GM18502 (cell line): ENCODE data around the gene THBS3.
"Not testable (repeated sequence)": the region's sequence is repeated elsewhere in the genome, so short reads cannot be mapped to it uniquely, and the experiment has no call there.

ENCODE experiments used
- ATAC-seq: cut with Tn5 transposase; IDR thresholded peaks from one replicate; pipeline ENCODE4 v1.9.1; 2021; ENCODE audit warnings: mild to moderate bottlenecking; ENCODE audit not compliant: unreplicated experiment, poor library complexity

Gene THBS3

DNA sequence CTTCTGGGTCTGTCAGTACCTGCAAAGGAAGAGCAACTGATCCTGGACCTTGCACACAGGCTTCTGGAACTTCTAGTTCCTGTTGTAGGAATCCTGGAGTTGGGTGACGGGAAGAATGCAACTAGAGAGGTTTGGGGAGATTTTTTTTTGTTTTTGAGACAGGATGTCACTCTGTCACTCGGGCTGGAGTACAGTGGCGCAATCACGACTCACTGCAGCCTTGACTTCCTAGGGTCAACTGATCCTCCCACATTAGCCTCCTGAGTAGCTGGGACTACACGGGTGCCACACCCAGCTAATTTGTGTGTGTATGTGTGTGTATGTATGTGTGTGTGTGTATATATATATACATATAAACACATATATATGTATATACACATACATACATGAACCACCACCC, 28.8 kb upstream of the THBS3 start:
- no peak for ATAC-seq

DNA sequence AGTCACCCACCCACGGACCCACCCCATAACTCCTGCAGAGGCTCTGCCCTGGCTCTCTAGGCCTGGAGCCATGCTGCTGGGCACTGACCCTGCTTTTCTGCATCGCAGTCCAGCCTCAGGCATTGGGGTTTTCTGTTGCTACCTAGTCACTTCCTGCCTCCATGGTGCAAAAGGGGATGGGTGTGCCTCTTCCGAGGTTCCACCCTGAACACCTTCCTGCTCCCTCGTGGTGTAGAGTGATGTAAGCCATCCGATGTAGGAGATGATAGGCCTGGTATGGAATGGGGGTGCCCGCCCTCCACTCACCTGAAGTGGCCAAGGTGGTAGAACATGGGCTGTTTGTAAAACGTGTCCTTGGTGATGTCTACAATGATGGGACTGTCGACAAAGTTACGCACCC, 27.7 kb upstream of the THBS3 start:
- not testable (repeated sequence) for ATAC-seq

DNA sequence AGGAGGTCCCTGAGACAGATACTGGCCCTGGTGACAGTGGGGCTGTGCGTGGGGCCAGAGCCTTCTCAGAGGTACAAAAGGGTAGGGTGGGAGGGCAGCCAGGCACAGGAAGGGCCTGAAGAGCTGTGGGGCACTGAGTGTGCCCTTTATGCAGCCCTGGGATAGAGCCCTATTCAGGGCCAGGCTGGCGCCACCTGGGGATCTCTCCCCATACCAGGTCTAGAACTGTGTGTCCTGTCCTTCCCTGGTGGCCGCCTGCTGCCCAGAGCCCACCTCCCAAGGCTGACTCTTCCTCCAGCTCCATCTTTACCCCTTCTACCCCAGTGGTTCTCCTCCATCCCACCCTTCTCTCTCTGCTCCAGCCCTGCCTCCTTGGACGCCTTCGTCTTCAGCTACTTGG, 25.8 kb upstream of the THBS3 start:
- ATAC-seq = not testable (repeated sequence)

DNA sequence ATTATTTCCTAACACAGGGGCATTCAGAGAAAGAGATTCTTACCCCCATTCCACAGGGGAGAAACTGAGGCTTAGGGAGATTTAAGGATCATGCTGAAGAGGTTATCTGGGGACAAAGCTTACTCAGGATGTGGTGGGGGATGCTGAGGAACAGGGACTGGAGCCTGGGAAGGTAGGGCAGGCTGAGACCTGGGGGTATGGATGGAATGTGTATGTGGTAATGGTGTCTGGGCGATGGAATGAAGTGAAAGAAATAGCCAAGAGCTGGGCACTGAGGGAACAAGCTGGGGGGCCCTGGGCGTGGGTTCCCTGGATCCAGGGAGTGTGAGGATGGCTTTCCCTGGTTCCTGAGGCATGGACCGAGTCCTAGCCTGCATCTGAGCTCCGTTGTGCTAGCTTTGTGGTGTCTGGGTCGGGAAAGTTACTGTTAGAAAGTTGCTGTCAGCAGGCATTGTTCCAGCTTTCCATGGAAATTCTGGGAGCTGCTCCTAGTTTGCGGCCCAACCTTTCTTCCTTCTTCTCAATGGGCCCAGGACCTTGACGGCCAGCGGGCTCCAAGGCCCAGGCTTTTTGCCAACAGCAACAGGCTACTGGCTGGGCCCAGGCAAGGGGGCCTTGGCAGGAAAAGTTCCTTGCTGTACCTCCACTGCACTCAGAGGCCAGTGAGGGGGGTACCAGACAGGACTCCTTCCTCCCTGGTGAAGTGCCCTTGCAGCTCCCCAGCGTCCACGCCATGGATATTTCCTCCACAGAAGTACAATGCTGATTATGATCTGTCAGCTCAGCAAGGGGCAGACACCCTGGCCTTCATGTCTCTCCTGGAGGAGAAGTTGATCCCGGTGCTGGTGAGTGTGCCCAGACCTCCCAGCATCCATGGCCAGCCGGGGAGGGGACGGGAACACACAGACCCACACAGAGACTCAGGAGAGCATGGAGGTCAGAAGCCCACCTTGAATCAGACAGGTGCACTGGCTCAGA, 24.6 kb upstream of the THBS3 start:
- not testable (repeated sequence) for ATAC-seq

DNA sequence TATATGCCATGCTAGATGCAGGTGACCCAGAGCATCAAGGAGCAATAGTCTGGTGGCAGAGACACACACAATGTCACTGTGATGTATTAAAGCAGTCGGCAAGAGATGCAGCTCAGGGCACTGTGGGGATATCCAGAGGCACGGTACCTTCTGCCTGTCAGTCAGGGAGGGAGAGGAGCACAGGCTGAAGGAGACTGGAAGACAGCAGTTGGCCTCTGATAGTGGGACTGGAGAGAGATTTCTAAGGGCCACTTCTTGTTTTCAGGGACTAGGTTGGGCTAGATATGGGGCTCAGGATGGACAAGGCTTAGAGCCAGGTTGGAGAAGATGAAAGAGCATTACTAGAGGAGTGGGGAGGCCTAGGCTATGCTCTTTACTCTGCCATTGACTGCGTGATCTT, 23.6 kb upstream of the THBS3 start:
- not testable (repeated sequence) for ATAC-seq

DNA sequence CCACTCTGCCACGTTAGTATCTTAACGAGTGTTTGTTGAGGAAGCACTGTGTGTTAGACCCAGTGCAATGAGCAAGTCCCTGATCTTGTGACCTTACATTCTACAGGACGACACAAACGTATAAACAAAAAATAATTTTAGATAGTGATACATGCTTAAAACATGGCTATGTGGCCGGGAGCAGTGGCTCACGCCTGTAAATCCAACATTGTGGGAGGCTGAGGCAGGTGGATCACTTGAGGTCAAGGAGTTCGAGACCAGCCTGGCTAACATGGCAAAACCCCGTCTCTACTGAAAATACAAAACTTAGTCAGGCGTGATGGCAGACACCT, 20.4 kb upstream of the THBS3 start:
- ATAC-seq = no peak

DNA sequence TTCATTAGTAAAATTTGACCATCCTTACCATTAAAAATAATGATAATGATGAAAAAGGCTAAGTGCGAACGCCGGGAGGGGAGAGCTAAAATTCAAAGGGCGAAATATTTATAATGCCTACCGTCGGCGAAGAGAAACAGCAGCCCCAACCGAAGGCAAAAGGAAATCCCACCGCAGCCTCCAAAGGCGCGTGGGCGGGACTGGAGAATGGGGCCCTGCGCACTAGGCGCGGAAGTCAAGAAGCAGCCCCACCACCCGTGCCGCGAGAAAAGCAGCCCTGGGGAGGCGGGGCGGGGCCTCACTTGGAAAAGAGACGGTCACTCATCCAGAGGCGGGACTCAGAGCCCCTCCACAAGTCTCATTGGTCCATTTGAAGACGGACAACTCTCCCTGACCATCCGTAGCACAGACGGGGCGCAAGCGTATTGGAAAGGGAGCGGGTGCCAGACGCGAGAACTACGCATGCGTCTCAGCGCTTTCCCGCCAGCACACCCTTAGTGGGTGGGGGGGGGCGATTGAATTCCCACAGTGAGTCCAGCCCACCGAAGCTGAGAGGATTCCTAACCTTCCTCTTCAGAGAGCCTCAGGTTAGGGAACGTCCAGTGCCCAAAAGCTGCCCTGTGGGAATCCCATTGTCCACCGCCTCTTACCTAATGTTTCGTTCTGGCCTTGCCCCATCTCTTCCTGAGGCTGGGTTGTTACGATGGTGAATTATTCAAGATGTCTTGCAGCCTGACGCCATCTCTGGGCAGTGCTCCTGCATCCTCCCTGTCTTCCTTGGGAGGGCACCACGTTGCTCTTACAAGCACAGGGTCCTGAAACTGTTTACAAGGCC, 19.8 kb upstream of the THBS3 start:
- peak; percentile 89 for ATAC-seq

DNA sequence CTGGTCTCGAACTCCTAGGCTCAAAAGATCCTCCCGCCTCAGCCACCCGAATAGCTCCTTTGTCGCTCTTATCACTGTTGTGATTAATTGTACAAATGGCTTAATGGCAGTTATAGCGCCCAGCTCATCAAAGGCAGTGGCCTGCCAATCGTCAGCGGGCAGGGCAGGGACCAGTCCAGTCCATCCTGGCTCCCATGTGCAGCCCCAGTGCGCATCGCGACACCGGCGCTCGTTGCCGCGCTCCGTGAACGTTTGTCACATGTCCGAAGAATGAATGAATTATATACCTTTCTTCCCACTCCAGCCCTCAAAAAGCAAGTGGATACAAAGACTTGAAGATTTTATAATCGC, 19.2 kb upstream of the THBS3 start:
- ATAC-seq = no peak

DNA sequence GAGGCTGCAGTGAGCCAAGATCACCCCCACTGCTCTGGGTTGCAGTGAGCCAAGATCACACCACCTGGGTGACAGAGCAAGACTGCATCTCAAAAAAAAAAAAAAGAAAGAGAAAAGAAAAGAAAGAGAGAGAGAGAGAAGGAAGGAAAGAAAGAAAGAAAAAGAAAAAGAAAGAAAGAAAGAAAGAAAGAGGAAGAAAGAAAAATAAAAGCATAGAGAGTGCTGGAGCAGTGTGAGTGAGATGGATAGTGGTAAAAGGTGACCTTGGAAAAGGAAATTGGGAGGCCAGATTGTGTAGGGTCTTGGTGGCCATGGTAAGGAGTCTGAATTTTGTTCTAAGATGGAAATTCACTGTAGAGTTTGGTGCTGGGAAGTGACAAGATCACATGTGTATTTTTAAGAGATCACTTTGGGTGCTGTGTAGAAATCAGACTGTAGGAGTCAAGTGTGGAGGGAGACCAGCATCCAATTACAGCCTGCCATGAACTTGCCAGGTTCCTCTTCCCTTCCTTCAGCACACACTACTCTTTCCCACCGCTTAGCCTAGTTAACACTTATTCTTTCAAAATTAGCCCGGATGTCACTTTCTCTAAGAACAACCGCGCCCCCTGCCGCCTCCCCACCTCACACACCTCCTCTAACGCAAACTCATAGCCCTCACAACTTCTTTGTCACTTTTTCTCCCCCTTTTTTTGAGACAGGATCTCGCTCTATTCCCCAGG, 18.7 kb upstream of the THBS3 start:
- ATAC-seq = no peak

DNA sequence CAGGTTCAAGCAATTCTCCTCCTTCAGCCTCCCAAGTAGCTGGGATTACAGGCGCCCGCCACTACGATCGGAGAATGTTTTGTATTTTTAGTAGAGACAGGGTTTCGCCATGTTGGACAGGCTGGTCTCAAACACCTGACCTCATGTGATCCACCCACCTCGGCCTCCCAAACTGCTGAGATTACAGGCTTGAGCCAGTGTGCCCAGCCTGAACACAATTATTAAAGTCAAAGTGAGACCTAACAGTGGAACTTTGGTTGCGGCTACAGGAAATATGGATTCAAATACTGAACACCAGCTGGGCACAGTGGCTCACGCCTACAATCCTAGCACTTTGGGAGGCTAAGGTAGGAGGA, 17.7 kb upstream of the THBS3 start:
- ATAC-seq = not testable (repeated sequence)

DNA sequence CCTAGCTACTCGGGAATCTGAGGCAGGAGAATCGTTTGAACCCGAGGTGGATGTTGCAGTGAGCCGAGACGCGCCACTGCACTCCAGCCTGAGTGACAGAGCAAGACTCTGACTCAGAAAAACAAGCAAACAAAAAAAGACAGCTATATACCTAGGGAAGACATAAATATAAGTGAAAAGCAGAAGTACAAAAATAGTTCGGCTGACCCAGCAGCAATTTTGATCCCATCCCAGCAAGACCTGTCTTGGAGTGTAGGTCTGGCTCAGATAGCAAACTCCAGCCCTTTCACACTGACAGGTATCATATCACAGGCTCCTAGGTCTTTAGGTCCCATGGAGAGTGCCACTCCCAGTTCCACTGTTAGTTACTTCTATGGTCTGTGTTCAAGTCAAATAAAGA, 15.3 kb upstream of the THBS3 start:
- no peak for ATAC-seq

DNA sequence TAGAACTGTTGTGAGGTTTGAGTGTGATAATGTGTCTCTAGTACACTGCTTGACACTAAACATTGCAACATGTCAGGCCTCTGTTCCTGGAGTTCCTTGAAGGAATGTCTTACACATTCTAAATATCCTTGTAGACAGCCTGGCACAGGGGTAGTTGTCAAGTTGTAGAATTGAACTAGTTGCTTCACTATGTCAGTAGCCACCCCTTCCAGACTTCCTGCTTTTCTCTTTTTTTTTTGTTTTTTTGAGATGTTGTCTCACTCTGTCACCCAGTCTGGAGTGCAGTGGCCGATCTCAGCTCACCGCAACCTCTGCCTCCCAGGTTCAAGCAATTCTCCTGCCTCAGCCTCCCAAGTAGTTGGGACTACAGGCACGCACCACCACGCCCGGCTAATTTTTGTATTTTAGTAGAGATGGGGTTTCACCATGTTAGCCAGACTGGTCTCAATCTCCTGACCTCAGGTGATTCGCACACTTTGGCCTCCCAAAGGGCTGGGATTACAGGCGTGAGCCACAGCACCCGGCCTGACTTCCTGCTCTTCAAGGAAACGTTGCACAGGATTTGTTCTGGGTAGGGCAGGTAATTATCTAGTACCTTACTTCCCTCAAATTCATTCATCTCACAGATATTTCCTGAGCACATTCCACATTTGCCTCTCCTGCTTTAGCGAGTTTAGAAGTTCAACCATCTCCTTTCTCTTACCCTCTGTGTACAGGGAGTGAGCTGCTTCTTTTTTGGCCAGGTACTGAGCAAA, 12.7 kb upstream of the THBS3 start:
- not testable (repeated sequence) for ATAC-seq

DNA sequence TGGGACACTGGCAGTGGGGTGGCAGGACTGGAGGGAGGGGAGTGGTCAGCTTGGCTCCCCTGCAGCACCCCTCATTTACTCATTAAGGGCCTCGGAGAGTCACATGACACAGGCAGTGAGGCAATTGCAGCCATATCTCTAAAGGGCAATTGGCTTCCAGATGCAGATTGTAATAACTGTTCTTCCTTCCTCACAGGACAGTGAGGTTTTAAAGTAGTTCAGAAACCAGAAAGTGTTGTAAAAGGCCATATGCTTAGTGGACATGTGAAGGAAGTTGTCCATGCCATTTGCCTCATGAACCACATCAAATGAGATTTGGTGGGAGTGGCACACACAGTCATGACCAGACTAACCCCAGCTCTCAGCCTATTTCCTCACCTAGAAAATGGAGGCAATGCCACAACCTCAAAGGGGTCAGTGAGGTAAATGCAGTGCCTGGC, 11.9 kb upstream of the THBS3 start:
- ATAC-seq = no peak

DNA sequence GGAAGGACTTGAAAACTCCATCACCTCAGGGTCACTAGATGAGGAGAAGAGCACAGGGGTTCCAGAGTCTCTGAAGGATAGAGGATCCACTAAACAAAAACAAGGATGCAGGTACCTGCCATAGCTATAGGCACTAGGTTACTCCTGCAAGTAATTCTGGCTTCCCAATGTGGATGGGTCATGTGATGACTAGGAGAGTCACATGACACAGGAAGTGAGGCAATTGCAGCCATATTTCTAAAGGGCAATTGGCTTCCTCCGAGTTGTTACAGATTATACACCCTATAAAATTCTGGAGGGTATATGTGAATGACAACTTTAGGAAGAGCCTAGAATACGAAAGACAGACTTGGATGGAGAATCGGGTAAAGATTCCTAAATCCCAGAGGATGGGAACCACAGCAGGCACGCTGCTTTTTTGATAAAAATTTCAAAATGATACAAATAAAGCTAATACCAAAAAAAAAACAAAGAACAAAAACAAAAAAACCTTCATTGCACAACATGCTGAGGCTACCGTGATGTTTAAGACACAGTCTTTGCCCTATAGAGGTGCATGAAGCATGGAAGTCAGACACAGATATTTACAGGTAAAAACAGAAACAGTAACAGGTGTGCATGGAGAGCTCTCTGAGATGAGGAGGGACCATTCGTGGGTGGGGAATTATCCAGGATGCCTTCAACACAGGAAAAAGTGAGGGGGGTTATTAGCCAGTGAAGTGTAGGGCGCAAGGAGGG, 11.3 kb upstream of the THBS3 start:
- ATAC-seq = no peak

DNA sequence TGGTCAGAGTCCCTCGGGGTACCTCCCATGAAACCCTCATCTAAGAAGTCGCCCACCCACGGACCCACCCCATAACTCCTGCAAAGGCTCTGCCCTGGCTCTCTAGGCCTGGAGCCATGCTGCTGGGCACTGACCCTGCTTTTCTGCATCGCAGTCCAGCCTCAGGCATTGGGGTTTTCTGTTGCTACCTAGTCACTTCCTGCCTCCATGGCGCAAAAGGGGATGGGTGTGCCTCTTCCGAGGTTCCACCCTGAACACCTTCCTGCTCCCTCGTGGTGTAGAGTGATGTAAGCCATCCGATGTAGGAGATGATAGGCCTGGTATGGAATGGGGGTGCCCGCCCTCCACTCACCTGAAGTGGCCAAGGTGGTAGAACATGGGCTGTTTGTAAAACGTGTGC, 7.0 kb upstream of the THBS3 start:
- ATAC-seq = not testable (repeated sequence)

DNA sequence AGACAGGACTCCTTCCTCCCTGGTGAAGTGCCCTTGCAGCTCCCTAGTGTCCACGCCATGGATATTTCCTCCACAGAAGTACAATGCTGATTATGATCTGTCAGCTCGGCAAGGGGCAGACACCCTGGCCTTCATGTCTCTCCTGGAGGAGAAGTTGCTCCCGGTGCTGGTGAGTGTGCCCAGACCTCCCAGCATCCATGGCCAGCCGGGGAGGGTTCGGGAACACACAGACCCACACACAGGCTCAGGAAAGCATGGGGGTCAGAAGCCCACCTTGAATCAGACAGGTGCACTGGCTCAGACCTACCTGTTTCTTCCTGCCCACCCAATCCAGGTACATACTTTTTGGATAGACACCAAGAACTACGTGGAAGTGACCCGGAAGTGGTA, 4.3 kb upstream of the THBS3 start:
- not testable (repeated sequence) for ATAC-seq

DNA sequence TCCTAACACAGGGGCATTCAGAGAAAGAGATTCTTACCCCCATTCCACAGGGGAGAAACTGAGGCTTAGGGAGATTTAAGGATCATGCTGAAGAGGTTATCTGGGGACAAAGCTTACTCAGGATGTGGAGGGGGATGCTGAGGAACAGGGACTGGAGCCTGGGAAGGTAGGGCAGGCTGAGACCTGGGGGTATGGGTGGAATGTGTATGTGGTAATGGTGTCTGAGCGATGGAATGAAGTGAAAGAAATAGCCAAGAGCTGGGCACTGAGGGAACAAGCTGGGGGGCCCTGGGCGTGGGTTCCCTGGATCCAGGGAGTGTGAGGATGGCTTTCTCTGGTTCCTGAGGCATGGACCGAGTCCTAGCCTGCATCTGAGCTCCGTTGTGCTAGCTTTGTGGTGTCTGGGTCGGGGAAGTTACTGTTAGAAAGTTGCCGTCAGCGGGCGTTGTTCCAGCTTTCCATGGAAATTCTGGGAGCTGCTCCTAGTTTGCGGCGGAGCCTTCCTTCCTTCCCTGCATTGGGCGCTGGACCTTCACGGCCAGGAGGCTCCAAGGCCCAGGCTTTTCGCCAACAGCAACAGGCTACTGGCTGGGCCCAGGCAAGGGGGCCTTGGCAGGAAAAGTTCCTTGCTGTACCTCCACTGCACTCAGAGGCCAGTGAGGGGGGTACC, 3.8 kb upstream of the THBS3 start:
- ATAC-seq = not testable (repeated sequence)

DNA sequence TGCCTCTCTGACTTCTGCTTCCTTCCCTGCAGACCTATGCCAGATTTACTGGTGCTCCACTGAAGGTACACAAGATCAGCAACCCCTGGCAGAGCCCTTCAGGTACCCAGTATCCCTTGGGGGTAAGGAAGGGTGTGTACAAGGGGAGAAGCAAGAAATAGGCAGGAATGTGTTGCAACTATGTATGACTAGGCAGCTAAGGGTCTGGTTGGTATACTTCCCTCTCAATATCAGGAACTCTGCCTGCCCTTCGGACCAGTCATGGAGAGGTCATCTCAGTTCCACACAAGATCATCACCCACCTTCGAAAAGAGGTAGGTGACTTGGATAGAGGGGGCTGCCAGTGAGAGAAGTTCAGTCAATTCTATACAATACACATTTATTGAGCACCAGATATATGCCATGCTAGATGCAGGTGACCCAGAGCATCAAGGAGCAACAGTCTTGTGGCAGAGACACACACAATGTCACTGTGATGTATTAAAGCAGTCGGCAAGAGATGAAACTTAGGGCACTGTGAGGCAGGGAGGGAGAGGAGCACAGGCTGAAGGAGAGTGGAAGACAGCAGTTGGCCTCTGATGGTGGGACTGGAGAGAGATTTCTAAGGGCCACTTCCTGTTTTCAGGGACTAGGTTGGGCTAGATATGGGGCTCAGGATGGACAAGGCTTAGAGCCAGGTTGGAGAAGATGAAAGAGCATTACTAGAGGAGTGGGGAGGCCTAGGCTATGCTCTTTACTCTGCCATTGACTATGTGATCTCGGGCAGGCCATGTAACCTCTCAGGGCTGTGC, 2.8 kb upstream of the THBS3 start:
- ATAC-seq = no peak
